Nucleus accumbens (tissue), 56 donors: Measurements from ENCODE around the gene ATP13A2.

ENCODE experiments used
- DNase-seq, 56 donors: peaks; one replicate each; lab custom pipeline; 2025; lab: John Stamatoyannopoulos, UW

ATP13A2 gene, protein sequence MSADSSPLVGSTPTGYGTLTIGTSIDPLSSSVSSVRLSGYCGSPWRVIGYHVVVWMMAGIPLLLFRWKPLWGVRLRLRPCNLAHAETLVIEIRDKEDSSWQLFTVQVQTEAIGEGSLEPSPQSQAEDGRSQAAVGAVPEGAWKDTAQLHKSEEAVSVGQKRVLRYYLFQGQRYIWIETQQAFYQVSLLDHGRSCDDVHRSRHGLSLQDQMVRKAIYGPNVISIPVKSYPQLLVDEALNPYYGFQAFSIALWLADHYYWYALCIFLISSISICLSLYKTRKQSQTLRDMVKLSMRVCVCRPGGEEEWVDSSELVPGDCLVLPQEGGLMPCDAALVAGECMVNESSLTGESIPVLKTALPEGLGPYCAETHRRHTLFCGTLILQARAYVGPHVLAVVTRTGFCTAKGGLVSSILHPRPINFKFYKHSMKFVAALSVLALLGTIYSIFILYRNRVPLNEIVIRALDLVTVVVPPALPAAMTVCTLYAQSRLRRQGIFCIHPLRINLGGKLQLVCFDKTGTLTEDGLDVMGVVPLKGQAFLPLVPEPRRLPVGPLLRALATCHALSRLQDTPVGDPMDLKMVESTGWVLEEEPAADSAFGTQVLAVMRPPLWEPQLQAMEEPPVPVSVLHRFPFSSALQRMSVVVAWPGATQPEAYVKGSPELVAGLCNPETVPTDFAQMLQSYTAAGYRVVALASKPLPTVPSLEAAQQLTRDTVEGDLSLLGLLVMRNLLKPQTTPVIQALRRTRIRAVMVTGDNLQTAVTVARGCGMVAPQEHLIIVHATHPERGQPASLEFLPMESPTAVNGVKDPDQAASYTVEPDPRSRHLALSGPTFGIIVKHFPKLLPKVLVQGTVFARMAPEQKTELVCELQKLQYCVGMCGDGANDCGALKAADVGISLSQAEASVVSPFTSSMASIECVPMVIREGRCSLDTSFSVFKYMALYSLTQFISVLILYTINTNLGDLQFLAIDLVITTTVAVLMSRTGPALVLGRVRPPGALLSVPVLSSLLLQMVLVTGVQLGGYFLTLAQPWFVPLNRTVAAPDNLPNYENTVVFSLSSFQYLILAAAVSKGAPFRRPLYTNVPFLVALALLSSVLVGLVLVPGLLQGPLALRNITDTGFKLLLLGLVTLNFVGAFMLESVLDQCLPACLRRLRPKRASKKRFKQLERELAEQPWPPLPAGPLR

DNA sequence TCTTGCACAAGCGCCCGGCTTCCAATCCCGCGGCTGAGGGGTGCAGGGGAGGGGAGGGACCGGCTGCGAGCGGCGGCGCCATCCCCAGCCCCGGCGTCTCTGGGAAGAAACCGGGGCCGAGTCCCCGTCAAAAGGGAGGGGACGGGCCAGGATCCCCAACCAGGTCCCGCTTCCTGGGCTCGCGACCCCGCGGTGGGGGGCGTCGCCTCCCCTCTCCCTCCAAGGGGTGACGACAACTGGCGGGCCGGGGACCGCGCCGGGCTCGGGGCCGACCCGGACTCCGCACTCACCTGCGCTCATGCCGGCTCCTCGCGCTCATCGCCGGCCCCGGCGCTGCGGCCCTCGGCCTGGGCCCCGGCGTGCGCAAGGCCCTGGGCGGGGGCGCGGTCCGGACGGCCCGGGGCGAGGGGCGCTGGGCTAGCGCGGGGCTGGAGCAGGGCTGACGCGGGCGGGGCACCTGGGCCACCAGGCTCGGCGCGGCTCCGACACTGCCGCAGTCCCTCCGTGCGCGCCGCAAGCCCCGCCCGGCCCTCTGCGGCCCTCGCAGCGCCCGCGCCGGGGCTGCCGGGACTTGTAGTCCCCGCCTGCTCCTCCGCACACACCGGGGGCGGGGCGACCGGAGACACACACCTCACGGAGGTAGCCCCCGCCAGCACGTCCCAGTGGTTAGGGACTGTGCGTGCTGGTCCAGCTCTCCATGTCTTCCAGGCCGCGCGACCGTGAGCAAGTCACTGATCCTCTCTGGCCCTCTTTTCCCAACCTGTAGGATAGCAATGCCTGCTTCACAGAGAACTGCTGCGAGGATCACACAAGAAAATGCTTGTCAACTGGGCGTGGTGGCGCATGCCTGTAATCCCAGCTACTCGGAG, at the start of gene ATP13A2:
TSS of gene ATP13A2 (minus strand) at position 490 of the 869 bp plus-strand sequence. CDS start at position 300, 190 bp downstream.
- DNase-seq, result peak in 54 of 56 donors; percentile 31 to 89 (median 70)

DNA sequence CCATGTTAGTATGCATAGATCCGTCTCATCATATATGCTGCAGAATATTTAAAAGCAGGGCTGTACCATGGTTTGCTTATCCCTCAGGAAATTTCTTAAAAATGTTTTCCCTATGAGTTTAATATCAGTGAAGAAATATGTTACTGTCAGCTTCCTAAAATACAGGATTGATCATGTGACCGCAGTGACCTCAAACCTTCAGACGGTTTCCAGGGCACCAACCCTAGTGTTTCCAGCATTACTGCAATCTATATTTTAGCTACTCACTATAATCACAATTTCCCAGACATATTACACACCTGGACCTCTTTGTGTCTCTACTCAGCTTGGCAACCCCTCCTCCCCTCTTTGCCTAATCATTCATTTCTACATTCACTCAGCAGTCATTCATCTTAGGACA, 49.8 kb upstream of the ATP13A2 start:
- DNase-seq, result no peak

DNA sequence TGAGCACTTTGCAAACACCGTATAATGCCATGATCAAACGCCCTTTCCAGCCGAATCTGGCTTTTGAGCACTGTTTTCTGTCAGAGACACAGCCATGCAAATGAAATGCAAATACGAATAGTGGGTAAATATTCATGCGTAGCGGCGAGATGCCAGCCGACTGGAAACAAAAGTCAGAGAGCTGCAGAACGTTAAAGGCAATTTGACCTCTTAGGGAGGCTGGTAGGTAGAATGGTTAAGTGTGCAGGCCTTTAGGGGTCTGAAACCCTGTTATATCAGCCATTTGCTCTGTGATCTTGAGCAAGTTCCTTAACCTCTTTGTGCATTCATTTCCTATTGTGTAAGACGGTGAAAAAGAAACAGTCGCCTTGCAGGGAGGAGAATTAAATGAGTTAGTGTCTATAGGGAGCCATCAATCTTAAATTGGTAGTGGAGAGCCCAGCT, 48.6 kb upstream of the ATP13A2 start:
- peak in 3 of 56 donors; percentile 34 to 50 (median 45) for DNase-seq

DNA sequence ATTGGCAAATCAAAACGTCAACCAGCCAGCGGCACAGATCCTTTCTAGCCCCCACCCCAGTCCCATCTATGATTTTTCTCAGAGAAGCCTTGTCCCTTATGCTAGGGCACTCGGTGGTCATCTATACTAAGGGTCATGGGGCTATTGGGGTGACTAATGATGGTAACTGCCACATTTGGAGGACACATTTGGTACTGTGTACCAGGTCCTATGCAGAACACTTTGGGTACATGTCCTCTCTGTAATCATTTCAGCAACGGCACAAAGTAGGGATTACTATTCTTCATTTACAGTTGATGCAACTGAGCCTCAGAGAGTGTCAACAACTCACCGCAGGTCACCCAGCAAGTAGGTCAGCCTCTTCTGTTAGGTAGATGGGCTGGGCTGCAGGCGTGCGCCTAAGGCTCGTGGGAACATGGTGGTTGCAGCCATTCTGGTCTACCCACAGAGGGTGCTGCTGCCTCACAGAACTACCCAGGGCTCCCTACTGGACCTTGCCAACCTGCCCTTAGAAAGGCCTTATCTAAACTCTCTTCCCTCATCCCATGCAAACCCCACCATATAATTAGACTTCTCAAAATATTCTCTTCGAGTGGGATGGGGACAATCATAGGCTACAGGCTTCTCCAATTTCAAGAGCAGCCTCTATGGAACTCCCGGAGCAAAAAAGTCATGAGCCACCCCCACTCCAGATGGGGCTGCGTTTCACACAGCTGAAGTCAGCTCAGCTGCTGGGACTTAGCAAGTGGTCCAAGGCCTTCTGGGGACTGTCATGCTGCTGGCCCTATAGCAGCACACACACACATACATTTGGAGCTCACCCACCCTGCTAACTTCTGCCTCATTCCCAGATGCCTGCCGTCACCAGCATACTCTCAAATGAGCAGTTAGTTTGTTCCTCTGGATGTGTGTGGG, 47.9 kb upstream of the ATP13A2 start:
- DNase-seq, result peak in 52 of 56 donors; percentile 16 to 82 (median 63)

DNA sequence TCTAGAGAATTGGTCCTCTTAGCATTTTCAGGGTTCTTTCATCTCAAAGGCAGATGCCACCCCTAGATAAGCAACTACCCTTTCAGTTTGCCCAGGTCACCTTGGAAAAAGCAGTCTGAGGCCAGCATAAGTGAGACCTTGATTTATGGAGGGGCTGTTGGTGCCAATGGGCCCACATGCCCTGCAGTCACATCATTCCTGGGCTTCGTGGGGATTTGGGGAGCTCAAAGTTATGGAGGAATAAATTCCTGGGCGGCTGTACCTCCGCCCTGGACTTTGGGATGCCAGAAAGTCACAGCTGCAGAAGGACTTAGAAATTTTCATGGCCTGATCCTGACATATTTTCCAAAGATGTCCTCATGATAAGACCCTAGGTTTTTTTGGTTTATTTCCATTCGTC, 44.8 kb upstream of the ATP13A2 start:
- no peak for DNase-seq

DNA sequence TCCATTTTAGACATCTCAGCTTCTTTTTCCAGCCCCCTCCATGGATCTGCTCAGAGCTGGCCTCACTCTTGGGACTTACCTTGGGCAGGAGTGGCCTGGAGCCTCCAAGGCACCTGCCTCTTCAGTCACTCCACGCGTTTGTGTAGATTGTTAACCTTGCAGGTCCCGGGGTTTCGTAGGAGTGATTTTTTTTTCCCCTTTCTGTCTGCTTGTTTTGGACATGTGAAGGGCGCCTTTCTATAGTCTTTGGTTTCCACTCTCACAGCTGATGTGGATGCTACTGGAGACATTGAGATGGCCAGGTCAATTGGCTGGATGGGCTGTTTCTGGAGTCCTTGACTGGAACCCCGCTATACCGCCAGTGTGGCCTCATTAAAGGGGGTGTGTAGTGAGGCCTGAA, 44.1 kb upstream of the ATP13A2 start:
- no peak for DNase-seq

DNA sequence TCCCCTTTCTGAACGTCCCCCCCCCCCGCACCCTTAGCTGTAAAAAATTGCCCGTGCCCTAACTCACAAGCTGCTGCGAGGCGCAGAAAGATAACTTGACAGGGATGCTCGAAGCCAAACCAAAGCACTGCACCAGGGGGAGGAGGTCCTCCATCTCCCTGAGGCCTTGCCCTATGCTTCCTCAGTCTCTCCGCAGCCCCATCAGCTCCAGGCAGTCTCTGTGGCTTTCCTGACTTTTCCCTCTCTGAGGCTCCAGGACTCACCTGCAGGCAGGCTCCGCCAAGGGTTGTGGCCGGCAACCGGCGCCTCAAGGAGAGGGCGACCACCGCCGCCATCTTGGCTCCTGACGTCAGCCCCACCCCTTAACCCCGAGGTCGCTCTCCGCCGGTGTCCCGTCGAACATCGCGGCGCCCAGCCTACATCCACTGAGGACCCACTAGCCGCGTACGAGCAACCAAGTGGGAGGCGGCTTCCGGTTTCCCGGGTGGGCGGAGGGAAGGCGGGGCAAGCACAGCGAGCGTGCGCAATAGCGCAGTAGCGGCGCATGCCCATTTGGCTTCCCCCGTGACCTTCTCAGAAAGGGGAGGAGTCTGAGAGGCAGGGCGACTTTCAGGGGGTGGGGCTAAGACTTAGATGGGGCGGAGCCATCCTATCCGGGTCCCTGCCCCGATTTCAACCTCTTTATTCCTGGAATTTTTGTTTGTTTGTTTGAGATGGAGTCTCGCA, 42.1 kb upstream of the ATP13A2 start, which contains the start of gene SDHB:
TSS of gene SDHB (minus strand) at position 348 of the 726 bp plus-strand sequence. CDS start at position 335, 13 bp downstream.
- peak; percentile 82 to 100 (median 98) for DNase-seq

DNA sequence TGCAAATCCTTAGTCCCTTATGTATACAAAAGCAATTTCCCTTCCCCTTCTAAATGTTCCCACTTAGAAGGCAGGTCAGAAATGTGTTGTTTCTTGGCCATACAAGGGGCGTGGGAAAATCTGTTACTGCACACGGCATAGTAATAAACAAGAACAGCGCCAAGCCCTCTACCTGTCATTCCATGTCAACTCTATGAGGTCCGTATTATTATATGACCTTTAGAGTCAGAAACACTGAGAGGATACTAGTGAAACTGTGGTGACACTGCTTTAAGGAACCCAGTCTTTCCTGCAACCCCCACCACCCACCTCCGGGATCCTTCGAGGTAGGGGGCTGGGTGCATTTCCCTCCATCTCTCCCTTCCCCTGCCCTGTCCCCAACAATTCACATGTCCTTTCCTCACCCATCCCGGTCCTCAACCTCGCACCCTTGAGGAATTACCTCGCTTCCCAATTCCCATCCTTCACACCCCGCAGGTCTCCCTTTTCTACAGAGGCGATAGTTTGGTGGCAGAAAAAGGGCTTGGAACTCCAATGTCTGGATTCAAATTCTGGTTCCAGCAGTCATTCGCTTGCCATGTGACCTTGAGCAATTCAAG, 41.5 kb upstream of the ATP13A2 start:
- no peak for DNase-seq

DNA sequence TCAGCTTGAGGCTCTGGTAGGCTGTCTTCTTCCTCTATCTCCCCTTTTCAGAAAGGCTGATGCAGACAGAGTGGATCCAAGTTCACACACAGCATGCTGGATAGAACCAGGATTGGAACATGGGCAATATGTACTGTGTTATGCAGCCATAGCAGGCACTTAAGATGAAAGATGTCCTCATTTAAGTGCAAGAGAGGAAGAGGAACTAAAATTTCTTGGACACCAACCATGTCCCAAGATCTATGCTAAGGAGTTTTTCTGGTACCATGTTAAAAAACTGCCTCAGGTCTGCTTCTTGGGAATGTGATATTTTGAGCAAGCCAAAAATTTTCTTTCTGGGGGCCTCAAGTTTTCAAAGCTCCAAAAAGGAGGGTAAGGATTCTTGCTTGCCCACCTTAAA, 40.9 kb upstream of the ATP13A2 start:
- DNase-seq, result no peak

DNA sequence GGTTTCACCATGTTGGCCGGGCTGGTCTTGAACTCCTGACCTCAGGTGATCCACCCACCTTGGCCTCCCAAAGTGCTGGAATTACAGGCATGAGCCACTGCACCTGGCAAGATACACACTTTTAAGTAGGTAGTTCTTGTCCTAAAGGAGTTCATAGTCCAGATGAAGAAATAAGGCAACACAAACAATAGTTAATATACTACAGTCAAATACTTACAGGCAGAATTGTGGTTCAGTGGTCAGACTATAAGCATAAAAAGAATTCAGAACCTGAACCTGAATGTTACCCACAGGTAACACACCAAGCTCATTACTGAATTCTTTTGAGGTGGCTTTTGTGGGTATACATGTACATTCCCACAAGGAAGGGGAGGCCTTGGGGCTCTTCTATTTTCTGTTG, 40.3 kb upstream of the ATP13A2 start:
- no peak for DNase-seq

DNA sequence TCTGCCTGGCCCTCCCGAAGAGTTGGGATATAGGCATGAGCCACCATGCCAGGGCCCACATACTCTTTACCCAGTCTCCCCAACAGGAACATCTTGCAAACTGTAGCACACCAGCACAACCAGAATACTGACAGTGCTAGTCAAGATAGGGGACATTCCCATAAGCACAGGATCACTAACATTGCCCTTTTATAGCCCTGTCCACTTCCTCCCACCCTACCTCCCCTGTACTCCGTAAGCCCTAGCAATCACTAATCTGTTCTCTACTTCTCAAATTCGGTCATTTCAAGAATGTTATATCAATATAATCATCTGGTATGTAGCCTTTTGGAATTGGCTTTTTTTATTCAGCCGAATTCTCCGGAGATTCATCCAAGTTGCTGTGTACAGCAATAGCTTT, 36.2 kb upstream of the ATP13A2 start:
- DNase-seq, result no peak

DNA sequence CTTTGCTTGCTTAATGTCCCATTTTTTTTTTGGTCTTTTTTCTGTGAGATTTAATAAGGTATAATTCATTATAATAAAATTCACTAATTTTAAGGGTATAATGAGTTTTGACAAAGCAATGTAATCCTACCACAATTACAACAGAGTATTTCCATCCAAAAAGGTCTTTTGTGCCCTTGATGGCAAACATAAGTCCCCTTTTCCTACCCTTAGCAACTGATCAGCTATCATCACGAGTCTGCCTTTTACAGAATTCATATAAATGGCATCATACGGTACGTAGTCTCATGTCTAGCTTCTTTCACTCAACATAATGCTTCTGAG, 34.6 kb upstream of the ATP13A2 start:
- DNase-seq, result no peak

DNA sequence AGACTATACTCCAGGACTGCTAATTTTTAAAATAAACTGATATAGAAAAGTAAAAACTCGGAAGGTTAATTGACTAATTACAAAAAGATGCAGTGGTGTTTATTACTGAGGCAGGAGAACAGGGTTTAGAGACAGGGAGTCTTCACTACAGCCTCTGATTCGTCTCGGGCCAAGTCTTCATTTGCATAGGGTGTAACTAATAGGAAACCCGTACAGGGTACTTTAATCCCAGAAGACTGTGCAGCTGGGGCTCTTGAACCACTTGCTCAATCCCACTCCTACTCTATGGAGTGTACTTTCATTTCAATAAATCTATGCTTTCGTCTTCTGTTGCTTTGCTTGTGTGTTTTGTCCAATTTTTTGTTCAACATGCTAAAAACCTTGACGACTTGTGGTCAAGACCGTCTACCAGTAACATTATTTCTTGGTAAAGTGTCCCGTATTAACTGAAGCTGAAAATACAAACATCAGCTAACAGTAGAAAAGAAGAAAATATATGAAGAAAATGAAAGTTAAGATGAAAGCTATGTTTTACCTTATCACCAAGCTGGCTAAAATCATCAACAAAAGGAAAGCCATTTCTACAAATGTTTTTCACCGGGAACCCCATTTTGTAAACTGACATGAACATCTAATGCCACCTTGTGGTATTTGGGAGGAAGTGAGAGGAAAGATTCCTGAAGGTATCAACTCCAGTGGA, 34.1 kb upstream of the ATP13A2 start:
- DNase-seq, result no peak

DNA sequence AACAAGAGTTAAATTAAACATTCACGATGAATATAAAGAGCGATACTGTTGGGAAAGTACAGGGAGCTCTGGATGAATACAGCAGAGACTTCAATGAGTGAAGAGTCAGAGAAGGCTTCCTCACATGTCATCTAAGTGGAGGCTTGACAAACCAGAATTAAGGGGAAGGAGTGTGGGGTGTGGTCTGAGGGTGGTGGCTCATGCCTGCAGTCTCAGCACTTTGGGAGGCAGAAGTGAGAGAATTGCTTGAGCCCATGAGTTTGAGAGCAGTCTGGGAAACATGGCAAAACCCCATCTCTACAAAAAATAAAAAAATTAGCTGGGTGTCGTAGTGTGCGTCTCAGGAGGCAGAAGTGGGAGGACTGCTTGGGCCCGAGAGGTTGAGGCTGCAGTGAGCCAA, 33.4 kb upstream of the ATP13A2 start:
- DNase-seq, result no peak

DNA sequence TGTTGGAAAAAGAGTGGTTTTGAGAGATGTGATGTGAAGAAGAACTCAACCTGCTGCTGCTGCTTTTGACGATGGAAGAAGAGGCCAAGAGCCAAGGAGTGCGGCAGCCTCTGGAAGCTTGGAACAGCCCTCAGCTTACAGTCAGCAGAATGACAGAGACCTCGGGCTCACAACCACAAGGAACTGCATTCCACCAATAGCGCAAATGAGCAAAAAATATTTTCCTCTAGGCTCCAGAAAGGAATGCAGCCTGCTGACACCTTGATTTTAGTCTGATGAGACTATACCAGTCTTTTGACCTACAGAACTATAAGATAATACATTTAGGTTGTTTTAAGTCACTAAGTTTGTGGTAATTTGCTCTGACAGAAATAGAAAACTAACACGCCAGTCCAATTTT, 31.9 kb upstream of the ATP13A2 start:
- DNase-seq, result no peak

DNA sequence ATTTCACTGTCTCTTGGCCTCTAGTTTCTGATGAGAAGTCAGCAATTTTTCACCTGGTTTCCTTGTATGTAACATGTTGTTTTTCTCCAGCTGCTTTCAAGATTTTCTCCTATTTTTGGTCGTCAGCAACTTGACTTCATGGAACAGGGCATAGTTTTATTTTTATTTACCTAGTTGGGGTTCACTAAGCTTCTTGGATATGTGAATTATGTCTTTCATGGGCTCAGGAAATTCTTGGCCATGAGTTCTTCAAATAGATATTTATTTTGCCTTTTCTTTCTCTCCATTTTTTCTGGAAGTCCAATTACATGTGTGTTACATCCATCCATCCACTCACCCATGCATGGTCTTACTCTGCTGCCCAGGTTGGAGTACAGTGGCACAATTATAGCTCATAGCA, 28.4 kb upstream of the ATP13A2 start:
- no peak for DNase-seq

DNA sequence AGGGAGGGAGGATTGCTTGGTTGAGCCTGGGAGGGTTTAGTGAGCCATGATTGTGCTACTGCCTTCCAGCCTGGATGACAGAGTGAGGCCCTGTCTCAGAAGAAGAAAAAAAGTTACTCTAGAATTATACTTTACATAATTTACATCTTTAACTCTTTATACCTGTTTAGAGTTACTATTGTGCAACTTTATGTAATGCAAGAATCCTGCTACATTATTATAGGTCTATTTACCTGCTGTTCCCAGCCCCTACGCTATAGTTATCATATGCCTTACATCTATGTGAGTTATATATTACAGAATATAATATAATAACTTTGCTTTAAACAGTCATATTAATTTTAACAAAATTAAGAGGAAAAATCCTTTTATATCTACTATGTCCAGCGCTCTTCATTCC, 27.8 kb upstream of the ATP13A2 start:
- DNase-seq, result no peak
